Measurements from ENCODE around the gene YARS1.

The YARS1 gene

DNA sequence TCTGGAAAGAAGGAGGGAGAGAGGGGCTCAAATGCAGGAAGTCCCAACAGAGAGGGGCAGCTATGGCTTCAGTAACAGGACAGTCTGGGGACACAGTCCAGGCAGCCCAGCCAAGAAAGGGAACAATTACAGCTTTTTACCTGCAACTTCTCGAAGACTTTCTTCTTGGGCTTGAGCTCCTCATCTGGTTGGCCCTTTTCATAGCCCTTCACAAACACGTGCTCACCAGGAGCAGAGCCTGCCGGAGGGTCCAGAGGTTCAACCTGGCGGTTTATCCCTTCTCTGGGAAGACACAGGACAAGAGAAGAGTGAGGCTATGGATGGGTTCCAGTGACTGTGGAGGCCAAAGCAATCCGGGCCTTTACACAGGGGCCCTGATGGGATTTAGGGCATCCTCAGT lies 37.9 kb downstream of the YARS1 start:
- Histone ChIP-seq H3K9me3 (ENCODE audit: control insufficient read depth, insufficient read depth, low read length) (no peaks in the 10 kb centered on the region), H3K9ac (ENCODE audit: low read depth, low read length) (no peak overlapping the region), H3K36me3 (ENCODE audit: insufficient read depth, low read length) (peaks cover 57% of the 10 kb centered on the region), H3K4me1 (ENCODE audit: insufficient read depth, low read length) (peaks cover 8% of the 10 kb centered on the region; the same call in 1 of the 2 replicates)

GRCh38 chr1:32775640-32776337 lies 41.4 kb downstream of the YARS1 start:
- H3K9me3 ChIP-seq (ENCODE audit: control insufficient read depth, insufficient read depth, low read length): no peaks in the 10 kb centered on the region
- H3K9ac ChIP-seq (ENCODE audit: low read depth, low read length): no peak overlapping the region
- peaks cover 8% of the 10 kb centered on the region; the same call in 1 of the 2 replicates for H3K4me1 ChIP-seq (ENCODE audit: insufficient read depth, low read length)
- H3K36me3 ChIP-seq (ENCODE audit: insufficient read depth, low read length): peaks cover 26% of the 10 kb centered on the region

- H3K9ac ChIP-seq (ENCODE audit: low read depth, low read length): no peak overlapping the region
- peaks cover 13% of the 10 kb centered on the region; the same call in 1 of the 2 replicates for H3K4me1 ChIP-seq (ENCODE audit: insufficient read depth, low read length)
- no peaks in the 10 kb centered on the region for H3K9me3 ChIP-seq (ENCODE audit: control insufficient read depth, insufficient read depth, low read length)
- H3K36me3 ChIP-seq (ENCODE audit: insufficient read depth, low read length): peaks cover 19% of the 10 kb centered on the region
Observed at GRCh38 chr1:32774950-32775634, 42.1 kb downstream of the YARS1 start.

GRCh38 chr1:32774464-32774808 lies 42.7 kb downstream of the YARS1 start:
- H3K9me3 ChIP-seq (ENCODE audit: control insufficient read depth, insufficient read depth, low read length): no peaks in the 10 kb centered on the region
- H3K9ac ChIP-seq (ENCODE audit: low read depth, low read length): no peak overlapping the region
- H3K36me3 ChIP-seq (ENCODE audit: insufficient read depth, low read length): peaks cover 14% of the 10 kb centered on the region
- peaks cover 17% of the 10 kb centered on the region; the same call in 1 of the 2 replicates for H3K4me1 ChIP-seq (ENCODE audit: insufficient read depth, low read length)

GRCh38 chr1:32773764-32774463 lies 43.2 kb downstream of the YARS1 start:
- Histone ChIP-seq H3K36me3 (ENCODE audit: insufficient read depth, low read length) (peaks cover 11% of the 10 kb centered on the region), H3K9me3 (ENCODE audit: control insufficient read depth, insufficient read depth, low read length) (no peaks in the 10 kb centered on the region), H3K9ac (ENCODE audit: low read depth, low read length) (no peak overlapping the region), H3K4me1 (ENCODE audit: insufficient read depth, low read length) (peaks cover 21% of the 10 kb centered on the region; the same call in 1 of the 2 replicates)

DNA sequence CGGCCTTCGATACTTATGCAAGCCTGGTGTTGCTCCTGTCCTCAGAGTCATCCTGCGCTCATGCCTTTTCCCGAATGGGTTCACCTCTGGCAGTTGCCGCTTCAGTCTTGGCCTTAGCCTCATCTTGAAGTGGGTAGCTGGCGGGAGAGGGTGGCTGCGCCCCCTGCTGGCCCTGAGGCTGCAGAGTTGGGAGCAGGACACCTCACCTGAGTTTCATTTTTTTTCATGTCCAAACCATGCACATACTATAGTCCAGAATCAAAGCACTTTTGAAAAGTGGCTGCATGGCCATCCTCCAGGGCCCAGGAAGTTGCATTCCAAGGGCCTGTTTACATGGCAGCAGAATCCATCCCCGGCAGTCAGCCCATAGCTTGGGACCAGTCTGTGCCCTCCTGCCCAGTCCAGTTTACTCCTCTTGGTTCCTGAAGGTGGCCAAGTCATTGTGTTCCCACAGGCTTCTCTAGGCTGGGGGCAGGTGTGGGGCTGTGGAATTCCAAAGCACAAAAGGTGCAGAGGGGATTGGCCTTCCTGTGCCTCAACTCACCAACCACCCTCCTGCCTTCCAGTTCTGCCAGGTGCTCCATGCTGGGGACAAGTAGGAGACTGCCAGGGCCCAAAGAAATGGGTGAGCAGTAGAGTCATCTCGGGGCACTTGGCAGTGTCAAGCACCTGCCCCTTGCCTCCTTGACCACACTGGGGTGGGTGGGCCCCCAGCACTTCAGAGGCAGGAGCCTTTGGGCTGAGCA lies 44.0 kb downstream of the YARS1 start:
- peaks cover 11% of the 10 kb centered on the region for H3K36me3 ChIP-seq (ENCODE audit: insufficient read depth, low read length)
- H3K4me1 ChIP-seq (ENCODE audit: insufficient read depth, low read length): peaks cover 21% of the 10 kb centered on the region; the same call in 1 of the 2 replicates

GRCh38 chr1:32772281-32773017 lies 44.7 kb downstream of the YARS1 start:
- H3K9me3 ChIP-seq (ENCODE audit: control insufficient read depth, insufficient read depth, low read length): no peaks in the 10 kb centered on the region
- no peak overlapping the region for H3K9ac ChIP-seq (ENCODE audit: low read depth, low read length)
- H3K36me3 ChIP-seq (ENCODE audit: insufficient read depth, low read length): peaks cover 11% of the 10 kb centered on the region
- peaks cover 21% of the 10 kb centered on the region for H3K4me1 ChIP-seq (ENCODE audit: insufficient read depth, low read length)

More for the DNA sequence above, 44.0 kb downstream of the YARS1 start:
- Histone ChIP-seq H3K9me3 (ENCODE audit: control insufficient read depth, insufficient read depth, low read length) (no peaks in the 10 kb centered on the region), H3K9ac (ENCODE audit: low read depth, low read length) (no peak overlapping the region)

DNA sequence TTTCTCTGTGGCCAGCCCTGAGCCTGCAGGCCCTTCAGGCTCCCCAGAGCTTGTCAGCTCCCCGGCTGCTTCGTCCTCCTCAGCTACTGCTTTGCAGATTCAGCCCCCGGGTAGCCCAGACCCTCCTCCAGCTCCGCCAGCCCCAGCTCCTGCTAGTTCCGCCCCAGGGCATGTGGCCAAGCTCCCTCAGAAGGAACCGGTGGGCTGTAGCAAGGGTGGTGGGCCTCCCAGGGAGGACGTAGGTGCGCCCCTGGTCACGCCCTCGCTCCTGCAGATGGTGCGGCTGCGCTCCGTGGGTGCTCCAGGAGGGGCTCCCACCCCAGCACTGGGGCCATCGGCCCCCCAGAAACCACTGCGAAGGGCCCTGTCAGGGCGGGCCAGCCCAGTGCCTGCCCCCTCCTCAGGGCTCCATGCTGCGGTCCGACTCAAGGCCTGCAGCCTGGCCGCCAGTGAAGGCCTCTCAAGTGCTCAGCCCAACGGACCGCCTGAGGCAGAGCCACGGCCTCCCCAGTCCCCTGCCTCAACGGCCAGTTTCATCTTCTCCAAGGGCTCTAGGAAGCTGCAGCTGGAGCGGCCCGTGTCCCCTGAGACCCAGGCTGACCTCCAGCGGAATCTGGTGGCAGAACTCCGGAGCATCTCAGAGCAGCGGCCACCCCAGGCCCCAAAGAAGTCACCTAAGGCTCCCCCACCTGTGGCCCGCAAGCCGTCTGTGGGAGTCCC lies 45.4 kb downstream of the YARS1 start:
- H3K9me3 ChIP-seq (ENCODE audit: control insufficient read depth, insufficient read depth, low read length): no peaks in the 10 kb centered on the region
- peaks cover 11% of the 10 kb centered on the region for H3K36me3 ChIP-seq (ENCODE audit: insufficient read depth, low read length)
- H3K4me1 ChIP-seq (ENCODE audit: insufficient read depth, low read length): peaks cover 28% of the 10 kb centered on the region
- H3K9ac ChIP-seq (ENCODE audit: low read depth, low read length): no peak overlapping the region

GRCh38 chr1:32770741-32771548 lies 46.2 kb downstream of the YARS1 start:
- Histone ChIP-seq H3K9me3 (ENCODE audit: control insufficient read depth, insufficient read depth, low read length) (no peaks in the 10 kb centered on the region), H3K36me3 (ENCODE audit: insufficient read depth, low read length) (peaks cover 11% of the 10 kb centered on the region), H3K9ac (ENCODE audit: low read depth, low read length) (no peak overlapping the region), H3K4me1 (ENCODE audit: insufficient read depth, low read length) (peaks cover 35% of the 10 kb centered on the region)

DNA sequence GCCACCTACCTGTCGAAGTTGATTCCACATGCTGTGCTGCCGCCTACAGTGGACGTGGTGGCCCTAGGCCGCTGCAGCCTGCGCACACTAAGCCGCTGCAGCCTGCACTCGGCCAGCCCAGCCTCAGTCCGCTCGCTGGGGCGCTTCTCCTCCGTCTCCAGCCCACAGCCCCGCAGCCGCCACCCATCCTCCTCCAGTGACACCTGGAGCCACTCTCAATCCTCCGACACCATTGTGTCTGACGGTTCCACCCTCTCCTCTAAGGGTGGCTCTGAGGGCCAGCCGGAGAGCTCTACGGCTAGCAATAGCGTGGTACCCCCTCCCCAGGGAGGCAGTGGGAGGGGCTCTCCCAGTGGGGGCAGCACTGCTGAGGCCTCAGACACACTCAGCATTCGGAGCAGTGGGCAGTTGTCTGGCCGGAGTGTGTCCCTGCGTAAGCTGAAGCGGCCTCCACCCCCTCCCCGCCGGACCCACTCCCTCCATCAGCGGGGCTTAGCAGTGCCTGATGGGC lies 46.9 kb downstream of the YARS1 start:
- no peak overlapping the region for H3K9ac ChIP-seq (ENCODE audit: low read depth, low read length)
- H3K9me3 ChIP-seq (ENCODE audit: control insufficient read depth, insufficient read depth, low read length): no peaks in the 10 kb centered on the region
- H3K4me1 ChIP-seq (ENCODE audit: insufficient read depth, low read length): peaks cover 34% of the 10 kb centered on the region
- H3K36me3 ChIP-seq (ENCODE audit: insufficient read depth, low read length): peaks cover 6% of the 10 kb centered on the region

- Histone ChIP-seq H3K36me3 (ENCODE audit: insufficient read depth, low read length) (peaks cover 3% of the 10 kb centered on the region; the same call in 1 of the 2 replicates), H3K9me3 (ENCODE audit: control insufficient read depth, insufficient read depth, low read length) (no peaks in the 10 kb centered on the region), H3K4me1 (ENCODE audit: insufficient read depth, low read length) (peaks cover 35% of the 10 kb centered on the region), H3K9ac (ENCODE audit: low read depth, low read length) (no peak overlapping the region)
Observed at GRCh38 chr1:32769524-32770220, 47.5 kb downstream of the YARS1 start.
